K562 (cell line): ENCODE data around the gene POGLUT2.

Experiments used
- HDAC6 ChIP-seq: IDR thresholded peaks from 2 replicates; pipeline ENCODE4 v1.6.1; 2012; ENCODE audit warnings: low read depth, mild to moderate bottlenecking, control low read depth, inconsistent platforms, low read length, moderate library complexity
- L3MBTL2 ChIP-seq: fragments of 450-650 bp; IDR thresholded peaks from 2 replicates; pipeline ENCODE4 v1.6.1; 2016; ENCODE audit warnings: mild to moderate bottlenecking, moderate library complexity
- OTX1 ChIP-seq: fragments of 450-650 bp; formaldehyde crosslinking; IDR thresholded peaks from 2 replicates; pipeline ENCODE4 v1.4.0; 2022; ENCODE audit warnings: mild to moderate bottlenecking
- RAD21 ChIP-seq, 2 experiments: fragments of 250-450 bp in 1 of 2; fragments of 450-650 bp in 1 of 2; sonication (Bioruptor Pico) in 1 of 2; formaldehyde crosslinking in 1 of 2; IDR thresholded peaks in 1 of 2; conservative IDR thresholded peaks in 1 of 2; 2 replicates each; pipeline versions ENCODE4 v1.4.0 to v1.8.0; 2020 to 2022; ENCODE audit warnings: mild to moderate bottlenecking in 2 of 2, moderate library complexity in 1 of 2
- RNF2 ChIP-seq: sonication (generic); IDR thresholded peaks from 2 replicates; pipeline ENCODE4 v1.6.1; 2016
- TBL1XR1 ChIP-seq, 2 experiments: IDR thresholded peaks; 2 replicates each; pipeline ENCODE4 v1.6.1; 2012; ENCODE audit warnings: improper control_type of control experiment in 2 of 2, low read length in 2 of 2, mild to moderate bottlenecking in 1 of 2
- YY1 ChIP-seq, 3 experiments: IDR thresholded peaks; 2 replicates each; pipeline ENCODE4 v1.6.1; 2011; ENCODE audit warnings: low read length in 2 of 3, mild to moderate bottlenecking in 2 of 3, moderate library complexity in 2 of 3, borderline replicate concordance in 1 of 3, control low read depth in 1 of 3, low read depth in 1 of 3; ENCODE audit not compliant: insufficient read depth in 3 of 3, insufficient replicate concordance in 2 of 3, control insufficient read depth in 1 of 3, insufficient read length in 1 of 3; ENCODE audit errors: extremely low read depth in 1 of 3
- ZFP36 ChIP-seq: fragments of 150-350 bp; IDR thresholded peaks from 2 replicates; pipeline ENCODE4 v1.6.1; 2018; ENCODE audit warnings: low read length, low read depth; ENCODE audit not compliant: partially characterized antibody
- TF ChIP-seq, protein P1 (sequence below), 2 experiments: IDR thresholded peaks; 2 replicates each; pipeline ENCODE4 v1.6.1; 2011; ENCODE audit warnings: borderline replicate concordance in 1 of 2, control low read depth in 1 of 2, low read depth in 1 of 2, low read length in 1 of 2, mild to moderate bottlenecking in 1 of 2, mixed read lengths in 1 of 2, moderate library complexity in 1 of 2; ENCODE audit not compliant: insufficient read depth in 1 of 2, insufficient read length in 1 of 2, poor library complexity in 1 of 2, severe bottlenecking in 1 of 2; ENCODE audit errors: extremely low read depth in 1 of 2
- TF ChIP-seq, protein P2 (sequence below), 3 experiments: IDR thresholded peaks in 2 of 3; conservative IDR thresholded peaks in 1 of 3; 2 replicates each; pipeline ENCODE4 v1.5.1; 2011 to 2012; ENCODE audit warnings: low read length in 3 of 3, mild to moderate bottlenecking in 3 of 3, control low read depth in 2 of 3, improper control_type of control experiment in 1 of 3, inconsistent platforms in 1 of 3, low read depth in 1 of 3, mixed read lengths in 1 of 3, moderate library complexity in 1 of 3; ENCODE audit not compliant: insufficient read depth in 2 of 3

DNA sequence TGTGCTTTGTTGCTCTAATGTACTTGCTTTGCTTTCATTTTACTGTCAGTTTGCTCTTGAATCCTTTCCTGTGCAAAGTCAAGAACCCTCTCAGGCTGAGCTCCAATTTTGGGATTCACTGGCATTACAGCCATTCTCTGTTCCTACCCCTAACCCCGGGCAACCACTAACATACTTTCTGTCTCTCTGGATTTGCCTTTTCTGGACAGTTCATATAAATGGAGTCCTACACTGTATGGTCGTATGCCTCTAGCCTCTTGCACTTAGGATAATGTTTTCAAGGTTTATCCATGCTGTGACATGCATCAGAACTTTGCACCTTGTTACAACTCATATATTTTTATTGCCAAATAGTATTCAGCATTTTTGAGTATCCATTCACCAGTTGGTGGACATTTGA lies 22.5 kb downstream of the POGLUT2 start:
- no peak for TF ChIP-seq ZFP36
- TF ChIP-seq OTX1 (CRISPR knock-in tag) = no peak
- TF ChIP-seq, protein P1, sequence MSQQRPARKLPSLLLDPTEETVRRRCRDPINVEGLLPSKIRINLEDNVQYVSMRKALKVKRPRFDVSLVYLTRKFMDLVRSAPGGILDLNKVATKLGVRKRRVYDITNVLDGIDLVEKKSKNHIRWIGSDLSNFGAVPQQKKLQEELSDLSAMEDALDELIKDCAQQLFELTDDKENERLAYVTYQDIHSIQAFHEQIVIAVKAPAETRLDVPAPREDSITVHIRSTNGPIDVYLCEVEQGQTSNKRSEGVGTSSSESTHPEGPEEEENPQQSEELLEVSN (IDR thresholded peaks at IDR 0.05; ENCODE audit: borderline replicate concordance in 1 of 2, extremely low read depth in 1 of 2, insufficient read depth in 1 of 2, insufficient read length in 1 of 2, low read depth in 1 of 2, low read length in 1 of 2, poor library complexity in 1 of 2, severe bottlenecking in 1 of 2) = no peak
- TF ChIP-seq RAD21 (CRISPR knock-in tag; conservative IDR thresholded peaks at IDR 0.05 in 1 of 2, IDR thresholded peaks at IDR 0.05 in 1 of 2) = no peak
- TF ChIP-seq RNF2 = no peak
- TF ChIP-seq, protein P2, sequence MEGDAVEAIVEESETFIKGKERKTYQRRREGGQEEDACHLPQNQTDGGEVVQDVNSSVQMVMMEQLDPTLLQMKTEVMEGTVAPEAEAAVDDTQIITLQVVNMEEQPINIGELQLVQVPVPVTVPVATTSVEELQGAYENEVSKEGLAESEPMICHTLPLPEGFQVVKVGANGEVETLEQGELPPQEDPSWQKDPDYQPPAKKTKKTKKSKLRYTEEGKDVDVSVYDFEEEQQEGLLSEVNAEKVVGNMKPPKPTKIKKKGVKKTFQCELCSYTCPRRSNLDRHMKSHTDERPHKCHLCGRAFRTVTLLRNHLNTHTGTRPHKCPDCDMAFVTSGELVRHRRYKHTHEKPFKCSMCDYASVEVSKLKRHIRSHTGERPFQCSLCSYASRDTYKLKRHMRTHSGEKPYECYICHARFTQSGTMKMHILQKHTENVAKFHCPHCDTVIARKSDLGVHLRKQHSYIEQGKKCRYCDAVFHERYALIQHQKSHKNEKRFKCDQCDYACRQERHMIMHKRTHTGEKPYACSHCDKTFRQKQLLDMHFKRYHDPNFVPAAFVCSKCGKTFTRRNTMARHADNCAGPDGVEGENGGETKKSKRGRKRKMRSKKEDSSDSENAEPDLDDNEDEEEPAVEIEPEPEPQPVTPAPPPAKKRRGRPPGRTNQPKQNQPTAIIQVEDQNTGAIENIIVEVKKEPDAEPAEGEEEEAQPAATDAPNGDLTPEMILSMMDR (IDR thresholded peaks at IDR 0.05 in 2 of 3, conservative IDR thresholded peaks at IDR 0.05 in 1 of 3; ENCODE audit: insufficient read depth in 2 of 3, low read depth in 1 of 3, low read length in 3 of 3) = no peak
- TF ChIP-seq YY1 (IDR thresholded peaks at IDR 0.05; ENCODE audit: borderline replicate concordance in 1 of 3, control insufficient read depth in 1 of 3, extremely low read depth in 1 of 3, insufficient read depth in 3 of 3, insufficient read length in 1 of 3, insufficient replicate concordance in 2 of 3, low read depth in 1 of 3, low read length in 2 of 3) = no peak
- TF ChIP-seq L3MBTL2 = no peak
- no peak for TF ChIP-seq HDAC6
- no peak for TF ChIP-seq TBL1XR1 (IDR thresholded peaks at IDR 0.05; ENCODE audit: low read length in 2 of 2)
